HepG2 (cell line): ENCODE measurements around the gene PSMA4.
"Not testable (repeated sequence)": the region's sequence is repeated elsewhere in the genome, so short reads cannot be mapped to it uniquely, and the experiment has no call there.

Source experiments
- ATF5 ChIP-seq: sonication (generic); formaldehyde crosslinking; IDR thresholded peaks from 2 replicates; pipeline ENCODE4 v1.4.0; 2020; ENCODE audit warnings: mild to moderate bottlenecking, low read depth, missing genetic modification reagents
- CBX5 ChIP-seq: sonication (generic); formaldehyde crosslinking; IDR thresholded peaks from 2 replicates; pipeline ENCODE4 v1.4.0; 2020; ENCODE audit warnings: missing genetic modification reagents, borderline replicate concordance
- EZH2 ChIP-seq: conservative IDR thresholded peaks from 2 replicates; pipeline ENCODE4 v1.6.1; 2012; ENCODE audit warnings: mild to moderate bottlenecking, low read depth, low read length, moderate library complexity
- KDM1A ChIP-seq: IDR thresholded peaks from 2 replicates; pipeline ENCODE4 v1.6.1; 2016; ENCODE audit warnings: missing compliant biosample characterization
- KLF16 ChIP-seq, 2 experiments: sonication (generic) in 1 of 2; formaldehyde crosslinking in 1 of 2; IDR thresholded peaks; 2 replicates each; pipeline versions ENCODE4 v1.6.1 to v1.8.0; 2016 to 2023; ENCODE audit warnings: missing genetic modification reagents in 2 of 2, missing compliant biosample characterization in 1 of 2
- MAFG ChIP-seq: sonication (generic); formaldehyde crosslinking; IDR thresholded peaks from 2 replicates; pipeline ENCODE4 v1.5.1; 2020; ENCODE audit warnings: mild to moderate bottlenecking, missing genetic modification reagents
- NBN ChIP-seq: fragments of 450-650 bp; conservative IDR thresholded peaks from 2 replicates; pipeline ENCODE4 v1.6.1; 2017
- RBM22 ChIP-seq: fragments of 200-400 bp; formaldehyde crosslinking; optimal IDR thresholded peaks from 2 replicates; pipeline ENCODE3; 2017; ENCODE audit warnings: mild to moderate bottlenecking, low read length, moderate library complexity
- ZKSCAN1 ChIP-seq: fragments of 150-350 bp; IDR thresholded peaks from 2 replicates; pipeline ENCODE4 v1.6.1; 2014; ENCODE audit warnings: low read length
- TF ChIP-seq, protein P1 (sequence below): sonication (generic); formaldehyde crosslinking; IDR thresholded peaks from 2 replicates; pipeline ENCODE4 v1.5.0; 2020; ENCODE audit warnings: mild to moderate bottlenecking, missing genetic modification reagents, moderate library complexity
- TF ChIP-seq, protein P2 (sequence below): sonication (generic); formaldehyde crosslinking; IDR thresholded peaks from 2 replicates; pipeline ENCODE4 v1.8.1; 2022; ENCODE audit warnings: low read depth, mild to moderate bottlenecking, missing genetic modification reagents

- not testable (repeated sequence) for TF ChIP-seq KDM1A (CRISPR knock-in tag); NBN; KLF16 (CRISPR knock-in tag; IDR thresholded peaks at IDR 0.05); MAFG; RBM22; ZKSCAN1; CBX5 (CRISPR knock-in tag); ATF5; EZH2
- TF ChIP-seq, protein P1, sequence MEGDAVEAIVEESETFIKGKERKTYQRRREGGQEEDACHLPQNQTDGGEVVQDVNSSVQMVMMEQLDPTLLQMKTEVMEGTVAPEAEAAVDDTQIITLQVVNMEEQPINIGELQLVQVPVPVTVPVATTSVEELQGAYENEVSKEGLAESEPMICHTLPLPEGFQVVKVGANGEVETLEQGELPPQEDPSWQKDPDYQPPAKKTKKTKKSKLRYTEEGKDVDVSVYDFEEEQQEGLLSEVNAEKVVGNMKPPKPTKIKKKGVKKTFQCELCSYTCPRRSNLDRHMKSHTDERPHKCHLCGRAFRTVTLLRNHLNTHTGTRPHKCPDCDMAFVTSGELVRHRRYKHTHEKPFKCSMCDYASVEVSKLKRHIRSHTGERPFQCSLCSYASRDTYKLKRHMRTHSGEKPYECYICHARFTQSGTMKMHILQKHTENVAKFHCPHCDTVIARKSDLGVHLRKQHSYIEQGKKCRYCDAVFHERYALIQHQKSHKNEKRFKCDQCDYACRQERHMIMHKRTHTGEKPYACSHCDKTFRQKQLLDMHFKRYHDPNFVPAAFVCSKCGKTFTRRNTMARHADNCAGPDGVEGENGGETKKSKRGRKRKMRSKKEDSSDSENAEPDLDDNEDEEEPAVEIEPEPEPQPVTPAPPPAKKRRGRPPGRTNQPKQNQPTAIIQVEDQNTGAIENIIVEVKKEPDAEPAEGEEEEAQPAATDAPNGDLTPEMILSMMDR (CRISPR knock-in tag) = not testable (repeated sequence)
- TF ChIP-seq, protein P2, sequence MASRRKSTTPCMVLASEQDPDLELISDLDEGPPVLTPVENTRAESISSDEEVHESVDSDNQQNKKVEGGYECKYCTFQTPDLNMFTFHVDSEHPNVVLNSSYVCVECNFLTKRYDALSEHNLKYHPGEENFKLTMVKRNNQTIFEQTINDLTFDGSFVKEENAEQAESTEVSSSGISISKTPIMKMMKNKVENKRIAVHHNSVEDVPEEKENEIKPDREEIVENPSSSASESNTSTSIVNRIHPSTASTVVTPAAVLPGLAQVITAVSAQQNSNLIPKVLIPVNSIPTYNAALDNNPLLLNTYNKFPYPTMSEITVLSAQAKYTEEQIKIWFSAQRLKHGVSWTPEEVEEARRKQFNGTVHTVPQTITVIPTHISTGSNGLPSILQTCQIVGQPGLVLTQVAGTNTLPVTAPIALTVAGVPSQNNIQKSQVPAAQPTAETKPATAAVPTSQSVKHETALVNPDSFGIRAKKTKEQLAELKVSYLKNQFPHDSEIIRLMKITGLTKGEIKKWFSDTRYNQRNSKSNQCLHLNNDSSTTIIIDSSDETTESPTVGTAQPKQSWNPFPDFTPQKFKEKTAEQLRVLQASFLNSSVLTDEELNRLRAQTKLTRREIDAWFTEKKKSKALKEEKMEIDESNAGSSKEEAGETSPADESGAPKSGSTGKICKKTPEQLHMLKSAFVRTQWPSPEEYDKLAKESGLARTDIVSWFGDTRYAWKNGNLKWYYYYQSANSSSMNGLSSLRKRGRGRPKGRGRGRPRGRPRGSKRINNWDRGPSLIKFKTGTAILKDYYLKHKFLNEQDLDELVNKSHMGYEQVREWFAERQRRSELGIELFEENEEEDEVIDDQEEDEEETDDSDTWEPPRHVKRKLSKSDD (CRISPR knock-in tag) = not testable (repeated sequence)
Measured at GRCh38 chr15:78560201-78560600, 20.0 kb downstream of the PSMA4 start.
